ENCODE data around the gene LDB2.

Gene LDB2

GRCh38 chr4:16893141-16893651 lies 5.2 kb downstream of the LDB2 start:
- Histone ChIP-seq H3K4me2 (ENCODE audit: low read length) (no peak overlapping the region), H3K9me3 (ENCODE audit: low read length) (no peaks in the 10 kb centered on the region), H3K9me2 (ENCODE audit: low read depth, low read length) (no peaks in the 10 kb centered on the region), H3F3A (ENCODE audit: insufficient read depth, low read length) (no peaks in the 10 kb centered on the region), H3K27me3 (ENCODE audit: insufficient read depth, low read length) (no peaks in the 10 kb centered on the region), H3K79me2 (ENCODE audit: insufficient read depth, low read length) (no peaks in the 10 kb centered on the region), H3K27ac (ENCODE audit: low read depth, low read length, poor library complexity, severe bottlenecking) (no peak overlapping the region), H3K9ac (ENCODE audit: low read length) (no peak overlapping the region), H3K36me3 (ENCODE audit: insufficient read depth, low read length) (no peaks in the 10 kb centered on the region), H3K4me3 (ENCODE audit: low read depth, low read length, poor library complexity, severe bottlenecking) (no peak overlapping the region), H2AFZ (ENCODE audit: low read length) (no peak overlapping the region), H4K20me1 (ENCODE audit: insufficient read depth, low read length) (no peaks in the 10 kb centered on the region), H3K4me1 (ENCODE audit: insufficient read depth, low read length, severe bottlenecking) (no peaks in the 10 kb centered on the region)
- TF ChIP-seq CTCF (IDR thresholded peaks at IDR 0.05; ENCODE audit: low read length) (no peak), EZH2 (IDR thresholded peaks at IDR 0.05; ENCODE audit: borderline replicate concordance, low read length) (no peak)

GRCh38 chr4:16890651-16891050 lies 7.8 kb downstream of the LDB2 start:
- no peaks in the 10 kb centered on the region for H4K20me1 ChIP-seq (ENCODE audit: insufficient read depth, low read length)
- no peaks in the 10 kb centered on the region for H3K79me2 ChIP-seq (ENCODE audit: insufficient read depth, low read length)
- H3K27ac ChIP-seq (ENCODE audit: low read depth, low read length, poor library complexity, severe bottlenecking), result no peak overlapping the region
- TF ChIP-seq CTCF (IDR thresholded peaks at IDR 0.05; ENCODE audit: low read length), result no peak
- TF ChIP-seq EZH2 (IDR thresholded peaks at IDR 0.05; ENCODE audit: borderline replicate concordance, low read length), result no peak
- no peak overlapping the region for H3K4me3 ChIP-seq (ENCODE audit: low read depth, low read length, poor library complexity, severe bottlenecking)
- no peaks in the 10 kb centered on the region for H3K27me3 ChIP-seq (ENCODE audit: insufficient read depth, low read length)
- no peaks in the 10 kb centered on the region for H3K9me3 ChIP-seq (ENCODE audit: low read length)
- no peaks in the 10 kb centered on the region for H3K4me1 ChIP-seq (ENCODE audit: insufficient read depth, low read length, severe bottlenecking)
- H3F3A ChIP-seq (ENCODE audit: insufficient read depth, low read length), result no peaks in the 10 kb centered on the region
- no peak overlapping the region for H3K4me2 ChIP-seq (ENCODE audit: low read length)
- H3K36me3 ChIP-seq (ENCODE audit: insufficient read depth, low read length), result no peaks in the 10 kb centered on the region
- no peaks in the 10 kb centered on the region for H3K9me2 ChIP-seq (ENCODE audit: low read depth, low read length)
- no peak overlapping the region for H3K9ac ChIP-seq (ENCODE audit: low read length)
- H2AFZ ChIP-seq (ENCODE audit: low read length), result no peak overlapping the region

- TF ChIP-seq EZH2 (IDR thresholded peaks at IDR 0.05; ENCODE audit: borderline replicate concordance, low read length), result no peak
- no peak for TF ChIP-seq CTCF (IDR thresholded peaks at IDR 0.05; ENCODE audit: low read length)
Measured at GRCh38 chr4:16889945-16890344, 8.5 kb downstream of the LDB2 start.

More at GRCh38 chr4:16889945-16890344, 8.5 kb downstream of the LDB2 start:
- no peaks in the 10 kb centered on the region for H3K9me3 ChIP-seq (ENCODE audit: low read length)
- H3K4me1 ChIP-seq (ENCODE audit: insufficient read depth, low read length, severe bottlenecking), result no peaks in the 10 kb centered on the region
- H3K9ac ChIP-seq (ENCODE audit: low read length), result no peak overlapping the region
- no peaks in the 10 kb centered on the region for H4K20me1 ChIP-seq (ENCODE audit: insufficient read depth, low read length)
- H3K27ac ChIP-seq (ENCODE audit: low read depth, low read length, poor library complexity, severe bottlenecking), result no peak overlapping the region
- no peak overlapping the region for H2AFZ ChIP-seq (ENCODE audit: low read length)
- H3K36me3 ChIP-seq (ENCODE audit: insufficient read depth, low read length), result no peaks in the 10 kb centered on the region
- no peak overlapping the region for H3K4me2 ChIP-seq (ENCODE audit: low read length)
- no peaks in the 10 kb centered on the region for H3K79me2 ChIP-seq (ENCODE audit: insufficient read depth, low read length)
- no peaks in the 10 kb centered on the region for H3K9me2 ChIP-seq (ENCODE audit: low read depth, low read length)
- no peaks in the 10 kb centered on the region for H3F3A ChIP-seq (ENCODE audit: insufficient read depth, low read length)
- no peak overlapping the region for H3K4me3 ChIP-seq (ENCODE audit: low read depth, low read length, poor library complexity, severe bottlenecking)
- no peaks in the 10 kb centered on the region for H3K27me3 ChIP-seq (ENCODE audit: insufficient read depth, low read length)

All from OCI-LY1 (cell line).